Keratinocyte (primary cell): ENCODE results near the gene TARBP1.

Experiments
- EZH2 ChIP-seq: IDR thresholded peaks from one replicate; pipeline ENCODE4 v1.6.1; 2012; ENCODE audit warnings: inconsistent platforms, mild to moderate bottlenecking, low read length, moderate library complexity
- TF ChIP-seq, protein P1 (sequence below), 3 experiments: IDR thresholded peaks in 1 of 3; conservative IDR thresholded peaks in 1 of 3; optimal IDR thresholded peaks in 1 of 3; 2 replicates in 2 of 3; 3 replicates in 1 of 3; pipeline versions ENCODE3 to v1.5.1; 2011; ENCODE audit warnings: low read length in 3 of 3, mild to moderate bottlenecking in 3 of 3, moderate library complexity in 2 of 3, control low read depth in 1 of 3, inconsistent platforms in 1 of 3; ENCODE audit not compliant: insufficient read depth in 2 of 3; ENCODE audit errors: extremely low read depth in 1 of 3

DNA sequence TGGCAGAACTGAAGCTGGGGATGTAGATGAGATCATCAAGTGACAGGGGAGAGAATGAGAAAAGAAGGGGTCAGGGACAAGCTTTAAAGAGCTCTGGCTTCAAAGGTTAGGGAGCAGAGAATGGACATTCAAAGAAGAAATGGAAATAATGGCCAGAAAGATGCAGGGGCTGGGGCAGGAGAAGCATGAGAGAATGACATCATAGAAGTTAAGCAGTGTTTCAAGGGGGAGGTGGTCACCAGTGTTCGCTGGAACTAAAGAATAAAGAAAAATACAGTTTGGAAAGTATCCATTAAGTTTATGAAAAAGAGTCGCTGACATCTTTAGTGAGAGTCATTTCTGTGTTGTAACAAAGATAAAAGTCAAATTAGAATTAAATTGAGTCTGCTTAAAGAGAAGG lies 44.3 kb downstream of the TARBP1 start:
- TF ChIP-seq, protein P1, sequence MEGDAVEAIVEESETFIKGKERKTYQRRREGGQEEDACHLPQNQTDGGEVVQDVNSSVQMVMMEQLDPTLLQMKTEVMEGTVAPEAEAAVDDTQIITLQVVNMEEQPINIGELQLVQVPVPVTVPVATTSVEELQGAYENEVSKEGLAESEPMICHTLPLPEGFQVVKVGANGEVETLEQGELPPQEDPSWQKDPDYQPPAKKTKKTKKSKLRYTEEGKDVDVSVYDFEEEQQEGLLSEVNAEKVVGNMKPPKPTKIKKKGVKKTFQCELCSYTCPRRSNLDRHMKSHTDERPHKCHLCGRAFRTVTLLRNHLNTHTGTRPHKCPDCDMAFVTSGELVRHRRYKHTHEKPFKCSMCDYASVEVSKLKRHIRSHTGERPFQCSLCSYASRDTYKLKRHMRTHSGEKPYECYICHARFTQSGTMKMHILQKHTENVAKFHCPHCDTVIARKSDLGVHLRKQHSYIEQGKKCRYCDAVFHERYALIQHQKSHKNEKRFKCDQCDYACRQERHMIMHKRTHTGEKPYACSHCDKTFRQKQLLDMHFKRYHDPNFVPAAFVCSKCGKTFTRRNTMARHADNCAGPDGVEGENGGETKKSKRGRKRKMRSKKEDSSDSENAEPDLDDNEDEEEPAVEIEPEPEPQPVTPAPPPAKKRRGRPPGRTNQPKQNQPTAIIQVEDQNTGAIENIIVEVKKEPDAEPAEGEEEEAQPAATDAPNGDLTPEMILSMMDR (optimal IDR thresholded peaks at IDR 0.05 in 1 of 3, IDR thresholded peaks at IDR 0.05 in 1 of 3, conservative IDR thresholded peaks at IDR 0.05 in 1 of 3; ENCODE audit: extremely low read depth in 1 of 3, insufficient read depth in 2 of 3, low read length in 3 of 3) = no peak
- TF ChIP-seq EZH2 = no peak
